HepG2 (cell line): Measurements from ENCODE around the gene CCDC57. TPM values are rescaled to one million over a fixed set of nuclear protein-coding genes. Genes with fewer than 3 reads are reported as not detected.
A peak's percentile ranks its signal among the peaks of the same experiment; 100 is the strongest.

Source experiments
- BORCS8-MEF2B ChIP-seq: sonication (generic); formaldehyde crosslinking; IDR thresholded peaks from 2 replicates; pipeline ENCODE4 v1.8.0; 2022; ENCODE audit warnings: mild to moderate bottlenecking, missing genetic modification reagents
- HMG20A ChIP-seq: IDR thresholded peaks from 2 replicates; pipeline ENCODE4 v1.6.1; 2016; ENCODE audit warnings: borderline replicate concordance
- HNF4A ChIP-seq: sonication (generic); formaldehyde crosslinking; IDR thresholded peaks from 2 replicates; pipeline ENCODE4 v1.4.0; 2020; ENCODE audit warnings: missing genetic modification reagents
- MIER3 ChIP-seq: IDR thresholded peaks from 2 replicates; pipeline ENCODE4 v1.6.1; 2016; ENCODE audit warnings: missing compliant biosample characterization, borderline replicate concordance
- MIXL1 ChIP-seq: IDR thresholded peaks from 2 replicates; pipeline ENCODE4 v1.6.1; 2016
- NCOA2 ChIP-seq: sonication (generic); formaldehyde crosslinking; IDR thresholded peaks from 2 replicates; pipeline ENCODE4 v1.8.0; 2022; ENCODE audit warnings: inconsistent platforms
- PAX8 ChIP-seq: sonication (generic); formaldehyde crosslinking; IDR thresholded peaks from 2 replicates; pipeline ENCODE4 v1.8.0; 2022; ENCODE audit warnings: mild to moderate bottlenecking, missing genetic modification reagents, borderline replicate concordance
- POLR2AphosphoS2 ChIP-seq: IDR thresholded peaks from 2 replicates; pipeline ENCODE4 v1.6.1; 2011; ENCODE audit warnings: low read depth, low read length, improper control_type of control experiment
- RAD51 ChIP-seq: fragments of 450-650 bp; IDR thresholded peaks from 2 replicates; pipeline ENCODE4 v1.6.1; 2016; ENCODE audit warnings: borderline replicate concordance
- RFX1 ChIP-seq: fragments of 450-650 bp; IDR thresholded peaks from 2 replicates; pipeline ENCODE4 v1.6.1; 2017
- RFXANK ChIP-seq: IDR thresholded peaks from 2 replicates; pipeline ENCODE4 v1.6.1; 2016
- SMAD3 ChIP-seq: sonication (generic); formaldehyde crosslinking; IDR thresholded peaks from 2 replicates; pipeline ENCODE4 v1.4.0; 2020; ENCODE audit warnings: missing genetic modification reagents
- SRSF9 ChIP-seq: fragments of 200-400 bp; formaldehyde crosslinking; IDR thresholded peaks from 2 replicates; pipeline ENCODE4 v1.6.1; 2018; ENCODE audit warnings: borderline replicate concordance, mild to moderate bottlenecking, low read depth, low read length; ENCODE audit not compliant: insufficient read depth, poor library complexity, severe bottlenecking
- ZFP90 ChIP-seq: sonication (generic); formaldehyde crosslinking; IDR thresholded peaks from 2 replicates; pipeline ENCODE4 v1.8.0; 2022; ENCODE audit warnings: missing genetic modification reagents, mild to moderate bottlenecking, inconsistent platforms, borderline replicate concordance
- ZNF670 ChIP-seq: sonication (generic); formaldehyde crosslinking; IDR thresholded peaks from 2 replicates; pipeline ENCODE4 v1.8.0; 2022; ENCODE audit warnings: mild to moderate bottlenecking, missing genetic modification reagents, borderline replicate concordance
- ZNF703 ChIP-seq: sonication (generic); formaldehyde crosslinking; IDR thresholded peaks from 2 replicates; pipeline ENCODE4 v1.5.1; 2020; ENCODE audit warnings: missing genetic modification reagents, mild to moderate bottlenecking, moderate library complexity, borderline replicate concordance
- ZNF841 ChIP-seq: sonication (generic); formaldehyde crosslinking; IDR thresholded peaks from 2 replicates; pipeline ENCODE4 v1.8.1; 2023; ENCODE audit warnings: missing genetic modification reagents, borderline replicate concordance
- ZNF879 ChIP-seq: sonication (generic); formaldehyde crosslinking; IDR thresholded peaks from 2 replicates; pipeline ENCODE4 v1.8.1; 2023; ENCODE audit warnings: missing genetic modification reagents
- polyA plus RNA-seq, 8 experiments: library from polyadenylated mRNA; depleted of rRNA in 3 of 8; stranded (reverse) in 7 of 8; unstranded in 1 of 8; fragments of >200 nt; fragmentation: Illumina TruSeq in 4 of 8; extraction: Trizol in 4 of 8; gene quantifications; 2 replicates each; pipeline versions ENCODE4 v1.2.1 to v1.2.3, GENCODE V29; 2011 to 2016; ENCODE audit warnings: low read depth in 4 of 8, missing spikeins in 1 of 8, mixed read lengths in 1 of 8; ENCODE audit not compliant: insufficient read depth in 1 of 8
- total RNA-seq, 5 experiments: library from RNA; depleted of rRNA; stranded (reverse); fragments of >200 nt; fragmentation: Illumina TruSeq; extraction: Trizol; gene quantifications; 2 replicates each; pipeline ENCODE4 v1.2.3, GENCODE V29; 2016; ENCODE audit warnings: low read depth in 1 of 5
- TF ChIP-seq, protein P1 (sequence below): sonication (generic); formaldehyde crosslinking; IDR thresholded peaks from 2 replicates; pipeline ENCODE4 v1.4.0; 2020; ENCODE audit warnings: missing genetic modification reagents
- TF ChIP-seq, protein P2 (sequence below): sonication (generic); formaldehyde crosslinking; IDR thresholded peaks from 2 replicates; pipeline ENCODE4 v1.4.0; 2020; ENCODE audit warnings: missing genetic modification reagents
- TF ChIP-seq, protein P3 (sequence below): sonication (generic); formaldehyde crosslinking; IDR thresholded peaks from 2 replicates; pipeline ENCODE4 v1.5.0; 2020; ENCODE audit warnings: missing genetic modification reagents
- TF ChIP-seq, protein P4 (sequence below): sonication (generic); formaldehyde crosslinking; IDR thresholded peaks from 2 replicates; pipeline ENCODE4 v1.8.1; 2023; ENCODE audit warnings: mild to moderate bottlenecking, moderate library complexity, missing genetic modification reagents

Gene CCDC57
- total and polyA plus RNA-seq, 2 of the 13 experiments (the other 11 are each of a cell fraction or from before 2014, with no cell fraction given) = 59.3 to 59.9 TPM

DNA sequence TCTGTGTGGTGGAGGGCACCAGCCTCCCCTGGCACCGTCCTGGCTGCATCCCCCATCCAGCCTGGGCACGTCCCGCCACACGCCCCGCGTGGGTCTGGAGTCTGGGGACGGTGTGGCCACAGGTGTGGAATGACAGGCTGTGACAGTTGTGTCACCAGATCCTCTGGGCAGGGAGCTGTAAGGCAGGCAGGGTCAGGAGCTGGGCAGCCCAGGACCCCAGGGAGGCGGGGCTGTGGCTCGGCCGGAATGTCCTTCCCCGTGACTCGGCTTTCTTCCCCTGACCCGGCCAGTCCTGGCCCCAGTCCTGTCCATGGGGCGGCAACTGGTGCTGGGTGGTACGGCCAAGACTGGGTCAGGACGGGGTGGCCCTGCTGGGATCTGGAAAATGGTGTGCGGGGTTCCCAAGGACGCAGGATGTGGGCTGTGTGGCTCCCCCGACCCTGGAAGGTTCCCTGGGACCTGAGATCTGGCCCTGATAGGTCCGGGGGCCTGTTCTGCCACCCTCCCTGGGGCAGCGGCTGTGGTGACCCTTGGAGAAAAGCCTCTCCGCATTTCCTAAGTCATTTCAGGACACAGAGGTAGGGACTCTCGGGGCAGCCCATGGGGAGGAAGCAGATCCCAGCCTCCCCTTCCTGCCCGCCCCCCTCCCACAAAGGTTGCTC lies 12.9 kb upstream of the CCDC57 start (continued):
- TF ChIP-seq, protein P1, sequence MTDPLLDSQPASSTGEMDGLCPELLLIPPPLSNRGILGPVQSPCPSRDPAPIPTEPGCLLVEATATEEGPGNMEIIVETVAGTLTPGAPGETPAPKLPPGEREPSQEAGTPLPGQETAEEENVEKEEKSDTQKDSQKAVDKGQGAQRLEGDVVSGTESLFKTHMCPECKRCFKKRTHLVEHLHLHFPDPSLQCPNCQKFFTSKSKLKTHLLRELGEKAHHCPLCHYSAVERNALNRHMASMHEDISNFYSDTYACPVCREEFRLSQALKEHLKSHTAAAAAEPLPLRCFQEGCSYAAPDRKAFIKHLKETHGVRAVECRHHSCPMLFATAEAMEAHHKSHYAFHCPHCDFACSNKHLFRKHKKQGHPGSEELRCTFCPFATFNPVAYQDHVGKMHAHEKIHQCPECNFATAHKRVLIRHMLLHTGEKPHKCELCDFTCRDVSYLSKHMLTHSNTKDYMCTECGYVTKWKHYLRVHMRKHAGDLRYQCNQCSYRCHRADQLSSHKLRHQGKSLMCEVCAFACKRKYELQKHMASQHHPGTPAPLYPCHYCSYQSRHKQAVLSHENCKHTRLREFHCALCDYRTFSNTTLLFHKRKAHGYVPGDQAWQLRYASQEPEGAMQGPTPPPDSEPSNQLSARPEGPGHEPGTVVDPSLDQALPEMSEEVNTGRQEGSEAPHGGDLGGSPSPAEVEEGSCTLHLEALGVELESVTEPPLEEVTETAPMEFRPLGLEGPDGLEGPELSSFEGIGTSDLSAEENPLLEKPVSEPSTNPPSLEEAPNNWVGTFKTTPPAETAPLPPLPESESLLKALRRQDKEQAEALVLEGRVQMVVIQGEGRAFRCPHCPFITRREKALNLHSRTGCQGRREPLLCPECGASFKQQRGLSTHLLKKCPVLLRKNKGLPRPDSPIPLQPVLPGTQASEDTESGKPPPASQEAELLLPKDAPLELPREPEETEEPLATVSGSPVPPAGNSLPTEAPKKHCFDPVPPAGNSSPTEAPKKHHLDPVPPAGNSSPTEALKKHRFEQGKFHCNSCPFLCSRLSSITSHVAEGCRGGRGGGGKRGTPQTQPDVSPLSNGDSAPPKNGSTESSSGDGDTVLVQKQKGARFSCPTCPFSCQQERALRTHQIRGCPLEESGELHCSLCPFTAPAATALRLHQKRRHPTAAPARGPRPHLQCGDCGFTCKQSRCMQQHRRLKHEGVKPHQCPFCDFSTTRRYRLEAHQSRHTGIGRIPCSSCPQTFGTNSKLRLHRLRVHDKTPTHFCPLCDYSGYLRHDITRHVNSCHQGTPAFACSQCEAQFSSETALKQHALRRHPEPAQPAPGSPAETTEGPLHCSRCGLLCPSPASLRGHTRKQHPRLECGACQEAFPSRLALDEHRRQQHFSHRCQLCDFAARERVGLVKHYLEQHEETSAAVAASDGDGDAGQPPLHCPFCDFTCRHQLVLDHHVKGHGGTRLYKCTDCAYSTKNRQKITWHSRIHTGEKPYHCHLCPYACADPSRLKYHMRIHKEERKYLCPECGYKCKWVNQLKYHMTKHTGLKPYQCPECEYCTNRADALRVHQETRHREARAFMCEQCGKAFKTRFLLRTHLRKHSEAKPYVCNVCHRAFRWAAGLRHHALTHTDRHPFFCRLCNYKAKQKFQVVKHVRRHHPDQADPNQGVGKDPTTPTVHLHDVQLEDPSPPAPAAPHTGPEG = no peak
- TF ChIP-seq SMAD3 (CRISPR knock-in tag) (no peak), ZNF841 (no peak), RFX1 (no peak), MIXL1 (CRISPR knock-in tag) (no peak), RAD51 (no peak), POLR2AphosphoS2 (no peak), ZNF670 (no peak), ZNF879 (CRISPR knock-in tag) (no peak), NCOA2 (CRISPR knock-in tag) (no peak; the same call in 1 of the 2 replicates), HNF4A (no peak), SRSF9 (no peak), MIER3 (CRISPR knock-in tag) (peak; percentile 34; the same call in 1 of the 2 replicates), ZFP90 (CRISPR knock-in tag) (0 out of 2 replicates have a peak, but pooled peaks have one; percentile 62), HMG20A (CRISPR knock-in tag) (no peak; the same call in 1 of the 2 replicates), PAX8 (CRISPR knock-in tag) (no peak; the same call in 1 of the 2 replicates), BORCS8-MEF2B (CRISPR knock-in tag) (no peak), ZNF703 (CRISPR knock-in tag) (no peak), RFXANK (CRISPR knock-in tag) (no peak)
- TF ChIP-seq, protein P2, sequence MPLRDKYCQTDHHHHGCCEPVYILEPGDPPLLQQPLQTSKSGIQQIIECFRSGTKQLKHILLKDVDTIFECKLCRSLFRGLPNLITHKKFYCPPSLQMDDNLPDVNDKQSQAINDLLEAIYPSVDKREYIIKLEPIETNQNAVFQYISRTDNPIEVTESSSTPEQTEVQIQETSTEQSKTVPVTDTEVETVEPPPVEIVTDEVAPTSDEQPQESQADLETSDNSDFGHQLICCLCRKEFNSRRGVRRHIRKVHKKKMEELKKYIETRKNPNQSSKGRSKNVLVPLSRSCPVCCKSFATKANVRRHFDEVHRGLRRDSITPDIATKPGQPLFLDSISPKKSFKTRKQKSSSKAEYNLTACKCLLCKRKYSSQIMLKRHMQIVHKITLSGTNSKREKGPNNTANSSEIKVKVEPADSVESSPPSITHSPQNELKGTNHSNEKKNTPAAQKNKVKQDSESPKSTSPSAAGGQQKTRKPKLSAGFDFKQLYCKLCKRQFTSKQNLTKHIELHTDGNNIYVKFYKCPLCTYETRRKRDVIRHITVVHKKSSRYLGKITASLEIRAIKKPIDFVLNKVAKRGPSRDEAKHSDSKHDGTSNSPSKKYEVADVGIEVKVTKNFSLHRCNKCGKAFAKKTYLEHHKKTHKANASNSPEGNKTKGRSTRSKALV (CRISPR knock-in tag) = no peak
- TF ChIP-seq, protein P3, sequence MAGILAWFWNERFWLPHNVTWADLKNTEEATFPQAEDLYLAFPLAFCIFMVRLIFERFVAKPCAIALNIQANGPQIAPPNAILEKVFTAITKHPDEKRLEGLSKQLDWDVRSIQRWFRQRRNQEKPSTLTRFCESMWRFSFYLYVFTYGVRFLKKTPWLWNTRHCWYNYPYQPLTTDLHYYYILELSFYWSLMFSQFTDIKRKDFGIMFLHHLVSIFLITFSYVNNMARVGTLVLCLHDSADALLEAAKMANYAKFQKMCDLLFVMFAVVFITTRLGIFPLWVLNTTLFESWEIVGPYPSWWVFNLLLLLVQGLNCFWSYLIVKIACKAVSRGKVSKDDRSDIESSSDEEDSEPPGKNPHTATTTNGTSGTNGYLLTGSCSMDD (CRISPR knock-in tag) = no peak
- TF ChIP-seq, protein P4, sequence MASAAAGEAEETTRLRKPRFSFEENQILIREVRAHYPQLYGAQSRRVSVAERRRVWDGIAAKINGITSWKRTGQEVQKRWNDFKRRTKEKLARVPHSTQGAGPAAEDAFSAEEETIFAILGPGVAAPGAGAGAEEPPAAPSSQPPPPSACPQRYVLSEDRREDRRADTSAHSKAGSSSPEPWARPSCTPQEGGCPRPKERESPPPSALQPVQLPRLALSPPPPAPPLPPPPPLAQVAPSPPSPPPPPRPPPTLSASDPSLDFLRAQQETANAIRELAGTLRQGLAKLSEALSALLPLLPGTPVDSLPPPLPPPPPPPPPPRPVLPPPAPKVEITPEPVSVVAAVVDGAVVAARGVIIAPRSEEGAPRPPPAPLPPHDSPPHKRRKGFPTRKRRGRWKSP (CRISPR knock-in tag) = no peak
